Kidney (tissue), 14 donors: Measurements from ENCODE around the gene DHCR24. TPM values are rescaled to one million over a fixed set of nuclear protein-coding genes. Genes with fewer than 3 reads are reported as not detected.

Experiments
- DNase-seq, 5 donors: peaks; one replicate each; pipeline ENCODE4 v3.0.0-alpha.2; 2013 to 2020
- FAIRE-seq: peaks from 2 replicates; lab custom pipeline; 2012; peaks lifted over from hg19 to GRCh38; lab: Jason Lieb, UNC
- H3K27ac ChIP-seq, 2 donors: one replicate each; pipeline ENCODE4 v1.7.0; 2013; ENCODE audit warnings: low read depth in 2 of 2, low read length in 2 of 2, inconsistent platforms in 1 of 2
- H3K27me3 ChIP-seq: one replicate; pipeline ENCODE4 v1.7.1; 2013; ENCODE audit warnings: low read length, inconsistent platforms; ENCODE audit not compliant: control insufficient read depth, insufficient read depth
- H3K36me3 ChIP-seq, 3 donors: one replicate each; pipeline versions ENCODE4 v1.7.0 to v1.7.1; 2013; ENCODE audit warnings: low read length in 3 of 3, control low read depth in 1 of 3, inconsistent platforms in 1 of 3; ENCODE audit not compliant: insufficient read depth in 3 of 3, control insufficient read depth in 2 of 3
- H3K4me1 ChIP-seq, 3 donors: one replicate each; pipeline versions ENCODE4 v1.7.0 to v1.7.1; 2013; ENCODE audit warnings: low read length in 3 of 3, inconsistent platforms in 1 of 3, low read depth in 1 of 3; ENCODE audit not compliant: control insufficient read depth in 2 of 3, insufficient read depth in 2 of 3
- H3K4me3 ChIP-seq, 3 donors: one replicate each; pipeline versions ENCODE4 v1.7.0 to v1.8.1; 2013; ENCODE audit warnings: low read length in 3 of 3, control low read depth in 1 of 3, inconsistent platforms in 1 of 3
- H3K9ac ChIP-seq, 3 donors: one replicate each; pipeline versions ENCODE4 v1.7.0 to v1.7.1; 2013; ENCODE audit warnings: low read length in 3 of 3, control low read depth in 1 of 3, inconsistent platforms in 1 of 3
- H3K9me3 ChIP-seq, 3 donors: one replicate each; pipeline versions ENCODE4 v1.7.0 to v1.7.1; 2013; ENCODE audit warnings: low read length in 3 of 3, control low read depth in 1 of 3, inconsistent platforms in 1 of 3; ENCODE audit not compliant: control insufficient read depth in 2 of 3, insufficient read depth in 1 of 3
- CTCF ChIP-seq: IDR thresholded peaks from 3 replicates; pipeline ENCODE4 v1.5.1; 2012; ENCODE audit warnings: mild to moderate bottlenecking, moderate library complexity, borderline replicate concordance; ENCODE audit not compliant: insufficient read depth; ENCODE audit errors: extremely low read depth
- intact Hi-C: fragments of 100-400 bp; cut with DNase I; formaldehyde crosslinking; loops from one replicate; pipeline ENCODE4 v1.11.1; 2022
- polyA plus RNA-seq: library from polyadenylated mRNA; stranded (reverse); fragments of 350-450 nt; fragmentation: Illumina TruSeq; extraction: RNeasy Lipid Tissue Mini Kit (QIAGEN cat#74804); gene quantifications from one replicate; pipeline ENCODE4 v1.2.3, GENCODE V29; 2014; ENCODE audit warnings: low read depth, low replicate concordance; ENCODE audit not compliant: insufficient read depth
- total RNA-seq: library from RNA; stranded (reverse); fragmentation: NEBNext Ultra II Directional; extraction: Animal tissue kit (Norgen Biotek cat#: 25700); gene quantifications from one replicate; pipeline ENCODE4 v1.2.1, GENCODE V29; 2021
- donor health status: control.
- donor health status: control.
- donor health status: control.
- donor health status: control.
- donor health status: control.
- donor health status: DM: yes; HTN: yes; CAD: no.
- donor health status: Normal renal cell carcinoma (clear cell type).

DHCR24 gene
- total and polyA plus RNA-seq, 2 donors from 2014 or later, result 33.7 to 91.7 TPM

- Histone ChIP-seq H3K27me3 (no peaks in the 10 kb centered on the region), H3K36me3 (peaks cover 0 to 13% (median 8%) of the 10 kb centered on the region in 3 donors), H3K9ac (no peak overlapping the region), H3K27ac (peak overlapping the region in 1 of 2 donors; percentile 77), H3K4me1 (peaks cover 0 to 35% (median 10%) of the 10 kb centered on the region in 3 donors), H3K4me3 (no peak overlapping the region), H3K9me3 (no peaks in the 10 kb centered on the region)
- intact Hi-C loops, result no loop called here
- FAIRE-seq (no peak), DNase-seq (no peak)
- TF ChIP-seq CTCF, result no peak
Observed at GRCh38 chr1:54851406-54851805, 35.6 kb downstream of the DHCR24 start.

- FAIRE-seq (no peak), DNase-seq (no peak)
- no peak for TF ChIP-seq CTCF
- Histone ChIP-seq H3K9ac (no peak overlapping the region), H3K27me3 (no peaks in the 10 kb centered on the region), H3K27ac (peak overlapping the region in 1 of 2 donors; percentile 77), H3K4me1 (peaks cover 0 to 38% (median 10%) of the 10 kb centered on the region in 3 donors), H3K36me3 (peaks cover 0 to 13% (median 8%) of the 10 kb centered on the region in 3 donors), H3K9me3 (no peaks in the 10 kb centered on the region), H3K4me3 (no peak overlapping the region)
- intact Hi-C loops, result no loop called here
Observed at GRCh38 chr1:54850737-54851136, 36.3 kb downstream of the DHCR24 start.

GRCh38 chr1:54850069-54850730, 36.8 kb downstream of the DHCR24 start:
- no peak overlapping the region for H3K27ac ChIP-seq
- intact Hi-C loops, result no loop called here
- no peak for FAIRE-seq
- peaks cover 0 to 38% (median 10%) of the 10 kb centered on the region in 3 donors for H3K4me1 ChIP-seq
- no peaks in the 10 kb centered on the region for H3K27me3 ChIP-seq
- TF ChIP-seq CTCF, result no peak
- H3K36me3 ChIP-seq, result peaks cover 0 to 13% (median 8%) of the 10 kb centered on the region in 3 donors
- no peak overlapping the region for H3K4me3 ChIP-seq
- no peak overlapping the region for H3K9ac ChIP-seq
- H3K9me3 ChIP-seq, result no peaks in the 10 kb centered on the region
- no peak for DNase-seq
